GM13976 (cell line): ENCODE results near the gene HIBADH.

Experiments used
- DNase-seq: peaks from one replicate; pipeline ENCODE4 v3.0.0; 2012; ENCODE audit warnings: low spot score
- in situ Hi-C: fragments of 300-500 bp; cut with MboI; formaldehyde crosslinking; loops from one replicate; pipeline ENCODE4 v1.12.0; 2022; ENCODE audit warnings: low sequenced_read_pairs, mixed read lengths, inconsistent platforms; ENCODE audit not compliant: unreplicated experiment
- TF ChIP-seq, protein P1 (sequence below): IDR thresholded peaks from 2 replicates; pipeline ENCODE4 v1.5.1; 2012; ENCODE audit warnings: borderline replicate concordance, mild to moderate bottlenecking; ENCODE audit not compliant: insufficient read depth; ENCODE audit errors: extremely low read depth, missing control alignments, control extremely low read depth

The HIBADH gene

DNA sequence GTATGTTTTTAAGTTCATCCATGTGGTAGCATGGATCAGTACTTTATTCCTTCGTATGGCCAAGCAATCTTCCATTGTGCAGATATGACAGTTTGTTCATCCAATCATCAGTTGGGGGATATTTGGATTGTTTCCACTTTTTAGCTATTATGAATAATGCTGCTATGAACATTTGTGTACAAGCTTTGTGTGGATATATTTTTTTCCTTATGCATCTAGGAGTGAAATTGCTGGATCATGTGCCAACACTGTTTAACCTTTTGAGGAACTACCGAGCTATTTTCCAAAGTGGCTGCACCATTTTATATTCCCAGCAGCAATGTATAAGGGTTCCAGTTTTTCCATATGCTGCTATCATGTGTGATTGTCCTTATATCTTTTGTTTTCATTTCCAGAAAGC is 140.1 kb downstream of the HIBADH start:
- in situ Hi-C loops, result no loop called here
- TF ChIP-seq, protein P1, sequence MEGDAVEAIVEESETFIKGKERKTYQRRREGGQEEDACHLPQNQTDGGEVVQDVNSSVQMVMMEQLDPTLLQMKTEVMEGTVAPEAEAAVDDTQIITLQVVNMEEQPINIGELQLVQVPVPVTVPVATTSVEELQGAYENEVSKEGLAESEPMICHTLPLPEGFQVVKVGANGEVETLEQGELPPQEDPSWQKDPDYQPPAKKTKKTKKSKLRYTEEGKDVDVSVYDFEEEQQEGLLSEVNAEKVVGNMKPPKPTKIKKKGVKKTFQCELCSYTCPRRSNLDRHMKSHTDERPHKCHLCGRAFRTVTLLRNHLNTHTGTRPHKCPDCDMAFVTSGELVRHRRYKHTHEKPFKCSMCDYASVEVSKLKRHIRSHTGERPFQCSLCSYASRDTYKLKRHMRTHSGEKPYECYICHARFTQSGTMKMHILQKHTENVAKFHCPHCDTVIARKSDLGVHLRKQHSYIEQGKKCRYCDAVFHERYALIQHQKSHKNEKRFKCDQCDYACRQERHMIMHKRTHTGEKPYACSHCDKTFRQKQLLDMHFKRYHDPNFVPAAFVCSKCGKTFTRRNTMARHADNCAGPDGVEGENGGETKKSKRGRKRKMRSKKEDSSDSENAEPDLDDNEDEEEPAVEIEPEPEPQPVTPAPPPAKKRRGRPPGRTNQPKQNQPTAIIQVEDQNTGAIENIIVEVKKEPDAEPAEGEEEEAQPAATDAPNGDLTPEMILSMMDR, result no peak
- DNase-seq, result no peak

DNA sequence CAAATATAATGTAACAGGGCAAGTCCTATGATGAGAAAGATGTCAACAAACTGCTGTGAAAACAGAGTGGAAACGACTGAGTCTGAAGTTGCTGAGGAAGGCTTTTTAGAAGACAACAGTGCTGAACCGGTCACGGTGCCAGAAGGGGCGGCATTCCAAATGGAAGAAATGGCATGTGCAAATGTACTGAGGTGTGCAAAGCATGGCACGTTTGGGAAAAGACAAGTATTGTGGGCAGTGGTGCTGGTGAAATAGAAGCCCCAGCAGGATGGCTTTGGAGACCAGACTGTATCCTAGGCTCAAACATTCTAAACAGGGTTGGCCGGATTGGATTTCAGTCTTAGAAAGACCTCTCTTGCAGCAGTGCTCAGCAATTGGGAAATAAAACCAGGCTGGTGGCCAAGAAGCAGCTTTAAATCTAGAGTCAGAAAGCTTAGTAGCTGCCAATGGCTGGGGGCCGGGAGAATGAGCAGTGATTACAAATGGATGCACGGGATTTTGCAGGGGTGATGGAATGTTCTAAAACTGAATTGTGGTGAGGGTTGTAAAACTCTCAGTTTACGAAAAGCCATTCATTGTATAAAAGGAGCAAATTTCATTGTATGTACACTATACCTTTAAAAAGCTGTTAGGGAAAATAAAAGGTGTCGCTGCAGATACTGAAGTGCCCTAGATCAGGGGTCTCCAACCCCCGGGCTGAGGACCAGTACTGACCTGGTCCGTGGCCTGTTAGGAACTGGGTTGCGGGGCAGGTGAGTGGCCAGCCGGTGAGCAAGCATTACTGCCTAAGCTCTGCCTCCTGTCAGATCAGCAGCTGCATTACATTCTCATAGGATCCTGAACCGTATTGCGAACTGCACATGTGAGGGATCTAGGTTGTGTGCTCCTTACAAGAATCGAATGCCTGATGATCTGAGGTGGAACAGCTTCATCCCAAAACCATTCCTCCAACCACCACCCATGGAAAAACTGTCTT is 141.6 kb downstream of the HIBADH start:
- no peak for DNase-seq
- in situ Hi-C loops, result no loop called here
- TF ChIP-seq, protein P1, result no peak

DNA sequence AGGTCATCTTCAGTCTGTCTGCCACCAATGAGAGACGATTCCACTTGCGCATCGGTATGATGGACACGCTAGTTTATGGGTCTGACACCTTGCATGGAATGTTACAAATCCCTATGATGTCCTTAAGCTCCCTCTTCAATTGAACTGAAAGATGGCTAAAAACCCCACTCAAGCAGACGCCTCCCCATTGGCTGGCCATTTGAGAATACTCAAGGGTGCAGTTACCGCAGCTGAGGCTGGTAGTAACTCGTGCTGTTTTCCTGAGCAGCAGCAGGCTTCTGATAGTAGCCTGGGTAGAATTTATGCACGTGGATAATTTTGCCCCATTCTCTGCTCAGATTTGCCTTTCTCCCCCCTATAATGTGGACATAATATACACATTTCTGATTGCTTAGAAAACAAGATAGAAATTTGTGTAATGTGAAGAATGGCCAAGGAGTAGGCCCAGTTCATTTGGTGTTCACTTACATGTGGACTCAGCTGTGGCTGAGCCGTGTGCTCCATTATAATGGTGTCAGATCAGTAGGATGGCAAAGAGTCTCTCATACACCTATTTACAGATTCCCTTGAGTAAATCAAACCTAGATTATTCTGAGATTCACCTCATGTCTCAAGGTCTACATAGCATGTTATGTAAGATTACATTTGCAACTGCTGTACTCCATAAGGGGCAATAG is 142.8 kb downstream of the HIBADH start:
- DNase-seq, result no peak
- TF ChIP-seq, protein P1, result no peak
- in situ Hi-C loops, result no loop called here

DNA sequence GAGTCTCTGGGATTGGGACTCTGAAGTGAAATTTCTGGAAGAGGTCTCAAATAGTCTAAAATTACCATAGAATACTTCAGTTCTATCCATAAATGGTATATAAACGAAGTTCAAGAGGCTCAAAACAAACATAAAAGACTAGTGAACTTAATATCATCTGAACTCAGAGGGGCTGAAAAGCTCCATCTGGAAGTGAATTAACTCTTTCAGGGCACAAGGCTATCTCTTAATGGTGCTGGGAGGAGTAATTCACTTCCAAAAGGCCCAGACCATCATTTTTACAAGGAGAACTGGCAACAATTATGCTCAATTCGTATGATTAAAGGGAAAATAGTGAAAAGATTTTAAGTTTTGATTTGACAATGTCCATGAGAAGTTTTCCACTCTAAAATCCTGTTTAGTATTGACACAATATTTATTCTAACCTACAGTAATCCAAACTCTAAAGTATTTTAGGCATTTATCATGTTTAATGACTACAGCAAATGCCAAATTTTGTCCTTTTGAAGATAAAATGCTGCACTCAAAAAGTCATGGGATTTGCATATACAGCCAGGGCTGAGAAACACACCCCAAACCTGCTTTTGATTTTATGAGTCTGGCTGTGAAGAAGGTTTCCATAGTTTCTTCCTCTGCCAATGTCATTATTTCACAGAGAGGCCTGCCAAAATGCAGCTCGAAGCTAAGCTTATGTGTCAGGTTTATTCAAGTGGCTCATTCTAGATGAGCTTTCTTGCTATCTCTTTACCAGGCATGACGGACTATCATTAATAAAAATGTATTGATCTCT is 143.9 kb downstream of the HIBADH start:
- no peak for DNase-seq
- in situ Hi-C loops, result no loop called here
- TF ChIP-seq, protein P1, result no peak

DNA sequence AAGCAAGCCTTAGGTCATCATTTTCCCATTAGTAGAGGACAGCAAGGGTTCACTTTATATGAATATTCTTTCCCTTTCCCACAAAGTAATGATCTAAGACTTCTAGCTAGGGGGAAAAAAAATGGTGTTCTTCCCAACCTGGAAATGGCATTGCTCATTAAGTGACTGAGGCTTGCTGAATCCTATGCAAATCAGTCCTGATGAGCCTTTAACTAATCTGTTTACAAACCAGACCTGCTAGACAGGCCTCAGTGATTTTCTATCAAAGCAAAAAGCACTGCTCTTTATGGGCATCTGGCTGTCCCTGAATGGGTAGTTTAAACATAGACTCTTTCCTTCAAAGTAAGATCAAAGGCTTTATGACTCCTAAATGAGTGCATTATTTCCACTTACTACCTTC is 146.3 kb downstream of the HIBADH start:
- DNase-seq, result no peak
- in situ Hi-C loops, result no loop called here
- TF ChIP-seq, protein P1, result no peak

DNA sequence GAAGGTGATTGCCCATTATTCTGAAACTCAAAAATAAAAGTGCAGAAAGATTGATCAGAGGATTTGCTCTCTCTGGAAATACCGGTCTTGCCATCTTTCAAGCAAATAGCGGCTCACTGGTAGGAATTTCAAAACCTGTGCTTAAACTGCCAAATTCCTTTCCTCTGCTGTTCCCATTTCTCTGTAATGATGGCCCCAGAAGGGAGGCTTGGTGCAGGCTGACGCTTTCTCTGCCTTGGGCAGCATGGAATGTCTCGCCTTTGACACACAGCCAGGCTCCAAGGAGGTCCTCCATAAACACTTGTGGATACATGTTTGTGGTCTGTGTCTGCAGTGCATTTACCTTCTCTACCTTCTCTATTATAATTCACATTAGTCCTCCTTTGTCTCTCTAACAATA is 146.8 kb downstream of the HIBADH start:
- TF ChIP-seq, protein P1, result no peak
- in situ Hi-C loops, result no loop called here
- DNase-seq, result no peak
